NCI-H2196 treated with DMSO at 0.1 percent for 48 hours (cell line): Measurements from ENCODE around the gene BZW1.

ENCODE experiments used
- DNase-seq: peaks from one replicate; lab custom pipeline; 2025; ENCODE audit not compliant: unreplicated experiment; lab: John Stamatoyannopoulos, UW

BZW1 gene

GRCh38 chr2:200829258-200829655, 17.5 kb downstream of the BZW1 start:
- DNase-seq, result no peak

GRCh38 chr2:200834701-200835100, 23.0 kb downstream of the BZW1 start:
- DNase-seq, result no peak

- DNase-seq, result no peak
These were observed 27.8 kb downstream of the BZW1 start for GRCh38 chr2:200839513-200839912.

- DNase-seq, result no peak
These were observed 32.6 kb downstream of the BZW1 start for GRCh38 chr2:200843993-200844948.

GRCh38 chr2:200845194-200845593, 33.5 kb downstream of the BZW1 start:
- DNase-seq, result no peak

- DNase-seq, result no peak
These were observed 34.1 kb downstream of the BZW1 start for GRCh38 chr2:200845669-200846325.

GRCh38 chr2:200847269-200847668, 35.6 kb downstream of the BZW1 start:
- no peak for DNase-seq

GRCh38 chr2:200847939-200848338, 36.2 kb downstream of the BZW1 start:
- DNase-seq, result no peak

- no peak for DNase-seq
These were observed 39.0 kb downstream of the BZW1 start for GRCh38 chr2:200850512-200851256.

- no peak for DNase-seq
These were observed 39.9 kb downstream of the BZW1 start for GRCh38 chr2:200851398-200852248.

- DNase-seq, result no peak
These were observed 40.9 kb downstream of the BZW1 start for GRCh38 chr2:200852605-200853004.

- DNase-seq, result no peak
These were observed 45.1 kb downstream of the BZW1 start for GRCh38 chr2:200856806-200857205.

GRCh38 chr2:200860092-200860795, 48.5 kb downstream of the BZW1 start:
- DNase-seq, result no peak

GRCh38 chr2:200861617-200862155, 50.0 kb downstream of the BZW1 start:
- DNase-seq, result no peak

- no peak for DNase-seq
These were observed 50.9 kb downstream of the BZW1 start for GRCh38 chr2:200862532-200863000.

- no peak for DNase-seq
These were observed 52.1 kb downstream of the BZW1 start for GRCh38 chr2:200863782-200864175.

- DNase-seq, result peak; percentile 85
These were observed 52.7 kb downstream of the BZW1 start, which contains the start of gene CLK1 for GRCh38 chr2:200864176-200865034. TSS of gene CLK1 (minus strand) at chr2:200864658. CDS start at chr2:200861862, 2,796 bp downstream.

GRCh38 chr2:200869014-200869413, 57.3 kb downstream of the BZW1 start:
- DNase-seq, result no peak

- DNase-seq, result no peak
These were observed 59.4 kb downstream of the BZW1 start for GRCh38 chr2:200871151-200871550.
